ENCODE data around the gene COQ5. TPM values are rescaled to one million over a fixed set of nuclear protein-coding genes. Genes with fewer than 3 reads are reported as not detected.
"Not testable (repeated sequence)": the region's sequence is repeated elsewhere in the genome, so short reads cannot be mapped to it uniquely, and the experiment has no call there.

Gene COQ5
- total RNA-seq, 4 donors from 2014 or later, result 16.5 to 19.2 (median 18.3) TPM

- no peak for TF ChIP-seq POLR2A (IDR thresholded peaks at IDR 0.05)
- TF ChIP-seq CTCF (IDR thresholded peaks at IDR 0.05), result no peak
- peak overlapping the region; percentile 99 for H3K4me3 ChIP-seq (ENCODE audit: low read depth, poor library complexity, severe bottlenecking)
- peak in 1 of 2 donors; percentile 90 for DNase-seq (ENCODE audit: low spot score in 2 of 2)
- intact Hi-C loops (cut with DNase I; ENCODE audit: low total_unique reads), result loop anchor here (5.0 kb wide), 1 partner anchor 88 kb away; the partner anchor contains the start of genes GATC and TRIAP1
- WGBS, 2 donors, result 3 to 4% methylated on average over 23 to 35 of the region's 52 CpGs
These were observed 6.0 kb upstream of the COQ5 start for GRCh38 chr12:120534703-120535655.

- intact Hi-C loops (cut with DNase I; ENCODE audit: low total_unique reads), result no loop called here
- TF ChIP-seq CTCF (IDR thresholded peaks at IDR 0.05), result no peak
- peak in 1 of 2 donors; percentile 85 for TF ChIP-seq POLR2A (IDR thresholded peaks at IDR 0.05)
- peak; percentile 78 to 94 for DNase-seq (ENCODE audit: low spot score in 2 of 2)
- WGBS, 2 donors, result 0 to 2% methylated on average over 32 to 38 of the region's 43 CpGs
- peak within 1 kb of the TSS; percentile 99 for H3K4me3 ChIP-seq (ENCODE audit: low read depth, poor library complexity, severe bottlenecking)
These were observed 5.3 kb upstream of the COQ5 start, which contains the start of gene RNF10 for GRCh38 chr12:120534203-120534702. Gene RNF10 (plus strand): TSS chr12:120534356. CDS start chr12:120534812, 456 bp downstream.

GRCh38 chr12:120532701-120533238, 3.8 kb upstream of the COQ5 start:
- TF ChIP-seq CTCF (IDR thresholded peaks at IDR 0.05) (no peak), POLR2A (IDR thresholded peaks at IDR 0.05) (no peak)
- 72 to 85% methylated on average over 4 of the region's 4 CpGs for WGBS, 2 donors
- no peak for DNase-seq (ENCODE audit: low spot score in 2 of 2)
- no peak overlapping the region for H3K4me3 ChIP-seq (ENCODE audit: low read depth, poor library complexity, severe bottlenecking)
- intact Hi-C loops (cut with DNase I; ENCODE audit: low total_unique reads), result no loop called here

GRCh38 chr12:120530418-120530761, 1.4 kb upstream of the COQ5 start:
- intact Hi-C loops (cut with DNase I; ENCODE audit: low total_unique reads); H3K4me3 ChIP-seq (ENCODE audit: low read depth, poor library complexity, severe bottlenecking); DNase-seq (ENCODE audit: low spot score in 2 of 2): not testable (repeated sequence)

- intact Hi-C loops (cut with DNase I; ENCODE audit: low total_unique reads), result no loop called here
- TF ChIP-seq CTCF (IDR thresholded peaks at IDR 0.05) (no peak), POLR2A (IDR thresholded peaks at IDR 0.05) (no peak)
- DNase-seq (ENCODE audit: low spot score in 2 of 2), result no peak
- WGBS, 2 donors, result 14% methylated on average over 19 of the region's 19 CpGs
- no peak overlapping the region for H3K4me3 ChIP-seq (ENCODE audit: low read depth, poor library complexity, severe bottlenecking)
These were observed 871 bp upstream of the COQ5 start for GRCh38 chr12:120529641-120530417.

Data from lower leg skin (tissue), 4 donors.